MM.1S (cell line): ENCODE data around the gene LTBP3.

Experiments used
- CTCF ChIP-seq: fragments of 300-600 bp; sonication (generic); IDR thresholded peaks from 2 replicates; pipeline ENCODE4 v1.5.1; 2016; ENCODE audit warnings: antibody characterized with exemption, low read length, mixed read lengths
- EZH2 ChIP-seq: fragments of 300-600 bp; sonication (generic); optimal IDR thresholded peaks from 2 replicates; pipeline ENCODE3; 2017; ENCODE audit warnings: low read depth, mild to moderate bottlenecking, antibody characterized with exemption, low read length, mixed read lengths

DNA sequence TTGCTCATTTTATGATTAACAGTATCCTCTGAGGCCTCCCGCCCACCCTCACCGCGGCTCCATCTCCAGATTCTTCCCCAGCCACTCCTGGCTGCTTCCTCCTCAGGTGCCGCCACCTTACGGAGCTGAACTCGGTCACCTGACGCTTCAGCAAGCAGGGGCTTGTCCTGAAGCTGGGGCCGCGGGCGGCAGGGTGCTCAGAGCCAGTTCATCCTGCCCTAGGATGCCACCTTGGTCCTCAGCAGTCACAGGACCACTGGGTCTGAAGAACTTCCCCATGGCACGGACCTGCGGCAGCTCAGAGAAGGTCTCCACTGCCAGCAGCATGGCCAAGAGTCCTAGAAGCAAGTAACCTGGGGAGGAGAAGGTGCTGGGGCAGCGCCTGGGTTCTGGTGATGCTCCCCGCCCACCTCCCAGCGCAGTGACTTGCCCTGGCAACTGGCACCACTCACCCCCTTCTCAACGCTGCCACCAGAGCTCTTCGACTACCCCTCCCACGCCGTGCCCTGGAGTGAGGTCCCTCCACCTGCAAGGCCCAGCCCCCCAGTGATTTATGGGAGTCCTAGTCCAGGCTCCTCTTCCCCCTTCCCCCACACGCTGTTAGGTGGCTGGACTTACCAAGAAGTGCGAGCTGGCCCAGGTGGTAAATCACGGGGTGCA lies 34.8 kb upstream of the LTBP3 start:
- TF ChIP-seq EZH2 (no peak), CTCF (no peak)
